SK-N-SH (cell line): Measurements from ENCODE around the gene CEBPA.

Experiments
- EP300 ChIP-seq, 2 experiments: IDR thresholded peaks; 2 replicates each; pipeline versions ENCODE4 v1.4.0 to v1.6.1; 2012; ENCODE audit warnings: borderline replicate concordance in 1 of 2, low read depth in 1 of 2, low read length in 1 of 2
- GABPA ChIP-seq: IDR thresholded peaks from 2 replicates; pipeline ENCODE4 v1.4.0; 2012; ENCODE audit warnings: low read depth, mild to moderate bottlenecking
- MEF2A ChIP-seq: IDR thresholded peaks from 2 replicates; pipeline ENCODE4 v1.4.0; 2012; ENCODE audit warnings: low read depth, borderline replicate concordance
- POLR2AphosphoS5 ChIP-seq: IDR thresholded peaks from 2 replicates; pipeline ENCODE4 v1.6.1; 2012; ENCODE audit warnings: low read depth, low read length
- TCF12 ChIP-seq: IDR thresholded peaks from 2 replicates; pipeline ENCODE4 v1.4.0; 2012
- USF2 ChIP-seq: fragments of 150-350 bp; IDR thresholded peaks from 2 replicates; pipeline ENCODE4 v1.6.1; 2017; ENCODE audit warnings: antibody characterized with exemption, low read length, low read depth, borderline replicate concordance
- YY1 ChIP-seq: IDR thresholded peaks from 2 replicates; pipeline ENCODE4 v1.4.0; 2012; ENCODE audit warnings: low read depth, mild to moderate bottlenecking
- TF ChIP-seq, protein P1 (sequence below): IDR thresholded peaks from 2 replicates; pipeline ENCODE4 v1.4.0; 2012; ENCODE audit warnings: low read depth
- TF ChIP-seq, protein P2 (sequence below): fragments of 200-600 bp; sonication (generic); IDR thresholded peaks from 2 replicates; pipeline ENCODE4 v1.6.1; 2017; ENCODE audit warnings: antibody characterized with exemption, mild to moderate bottlenecking, moderate library complexity

GRCh38 chr19:33300894-33301143 lies 1.5 kb downstream of the CEBPA start:
- TF ChIP-seq TCF12 (no peak), EP300 (IDR thresholded peaks at IDR 0.05; ENCODE audit: borderline replicate concordance in 1 of 2, low read depth in 1 of 2, low read length in 1 of 2) (no peak), MEF2A (no peak), YY1 (no peak), USF2 (no peak), GABPA (no peak), POLR2AphosphoS5 (no peak)
- TF ChIP-seq, protein P1, sequence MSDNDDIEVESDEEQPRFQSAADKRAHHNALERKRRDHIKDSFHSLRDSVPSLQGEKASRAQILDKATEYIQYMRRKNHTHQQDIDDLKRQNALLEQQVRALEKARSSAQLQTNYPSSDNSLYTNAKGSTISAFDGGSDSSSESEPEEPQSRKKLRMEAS: no peak
- TF ChIP-seq, protein P2, sequence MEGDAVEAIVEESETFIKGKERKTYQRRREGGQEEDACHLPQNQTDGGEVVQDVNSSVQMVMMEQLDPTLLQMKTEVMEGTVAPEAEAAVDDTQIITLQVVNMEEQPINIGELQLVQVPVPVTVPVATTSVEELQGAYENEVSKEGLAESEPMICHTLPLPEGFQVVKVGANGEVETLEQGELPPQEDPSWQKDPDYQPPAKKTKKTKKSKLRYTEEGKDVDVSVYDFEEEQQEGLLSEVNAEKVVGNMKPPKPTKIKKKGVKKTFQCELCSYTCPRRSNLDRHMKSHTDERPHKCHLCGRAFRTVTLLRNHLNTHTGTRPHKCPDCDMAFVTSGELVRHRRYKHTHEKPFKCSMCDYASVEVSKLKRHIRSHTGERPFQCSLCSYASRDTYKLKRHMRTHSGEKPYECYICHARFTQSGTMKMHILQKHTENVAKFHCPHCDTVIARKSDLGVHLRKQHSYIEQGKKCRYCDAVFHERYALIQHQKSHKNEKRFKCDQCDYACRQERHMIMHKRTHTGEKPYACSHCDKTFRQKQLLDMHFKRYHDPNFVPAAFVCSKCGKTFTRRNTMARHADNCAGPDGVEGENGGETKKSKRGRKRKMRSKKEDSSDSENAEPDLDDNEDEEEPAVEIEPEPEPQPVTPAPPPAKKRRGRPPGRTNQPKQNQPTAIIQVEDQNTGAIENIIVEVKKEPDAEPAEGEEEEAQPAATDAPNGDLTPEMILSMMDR: no peak
